HG03521 (cell line): ENCODE results near the gene LRIT1.

Experiments used
- ATAC-seq: cut with Tn5 transposase; IDR thresholded peaks from one replicate; pipeline ENCODE4 v1.9.1; 2021; ENCODE audit warnings: mild to moderate bottlenecking, moderate library complexity; ENCODE audit not compliant: unreplicated experiment

The LRIT1 gene

GRCh38 chr10:84254552-84255478 is 13.5 kb upstream of the LRIT1 start:
- no peak for ATAC-seq

- no peak for ATAC-seq
Measured at GRCh38 chr10:84248794-84249193, 7.4 kb upstream of the LRIT1 start.

- no peak for ATAC-seq
Measured at GRCh38 chr10:84247496-84247895, 6.2 kb upstream of the LRIT1 start.

GRCh38 chr10:84244651-84245270 is 3.4 kb upstream of the LRIT1 start, which contains the start of gene RGR:
RGR (plus strand) TSS chr10:84245053; CDS start chr10:84245091, 38 bp downstream.
- ATAC-seq, result no peak

- ATAC-seq, result no peak
Measured at GRCh38 chr10:84243759-84244158, 2.4 kb upstream of the LRIT1 start.

- no peak for ATAC-seq
Measured at GRCh38 chr10:84238909-84239308, 2.4 kb downstream of the LRIT1 start.

GRCh38 chr10:84237199-84238051 is 3.9 kb downstream of the LRIT1 start:
- ATAC-seq, result no peak

GRCh38 chr10:84236807-84237198 is 4.5 kb downstream of the LRIT1 start:
- ATAC-seq, result no peak

GRCh38 chr10:84235096-84235495 is 6.2 kb downstream of the LRIT1 start:
- no peak for ATAC-seq

- ATAC-seq, result no peak
Measured at GRCh38 chr10:84234479-84234878, 6.9 kb downstream of the LRIT1 start.

GRCh38 chr10:84233940-84234339 is 7.4 kb downstream of the LRIT1 start:
- ATAC-seq, result no peak

GRCh38 chr10:84232376-84232775 is 9.0 kb downstream of the LRIT1 start:
- ATAC-seq, result no peak

- ATAC-seq, result no peak
Measured at GRCh38 chr10:84230359-84230758, 11.0 kb downstream of the LRIT1 start.

GRCh38 chr10:84227810-84228209 is 13.5 kb downstream of the LRIT1 start:
- ATAC-seq, result no peak

GRCh38 chr10:84226616-84227015 is 14.7 kb downstream of the LRIT1 start:
- ATAC-seq, result no peak

GRCh38 chr10:84225427-84226173 is 15.7 kb downstream of the LRIT1 start, which contains the start of gene LRIT2:
LRIT2 (minus strand) TSS chr10:84225544; CDS start chr10:84225520, 24 bp downstream.
- ATAC-seq, result no peak

- no peak for ATAC-seq
Measured at GRCh38 chr10:84224411-84225028, 16.8 kb downstream of the LRIT1 start.

GRCh38 chr10:84221916-84222315 is 19.4 kb downstream of the LRIT1 start:
- ATAC-seq, result no peak

GRCh38 chr10:84217746-84218145 is 23.6 kb downstream of the LRIT1 start:
- no peak for ATAC-seq

GRCh38 chr10:84216834-84217233 is 24.5 kb downstream of the LRIT1 start:
- ATAC-seq, result no peak
